ENCODE results near the gene COMMD6. TPM values are rescaled to one million over a fixed set of nuclear protein-coding genes. Genes with fewer than 3 reads are reported as not detected.

The COMMD6 gene
- polyA plus RNA-seq, 1 donor = 218 TPM

DNA sequence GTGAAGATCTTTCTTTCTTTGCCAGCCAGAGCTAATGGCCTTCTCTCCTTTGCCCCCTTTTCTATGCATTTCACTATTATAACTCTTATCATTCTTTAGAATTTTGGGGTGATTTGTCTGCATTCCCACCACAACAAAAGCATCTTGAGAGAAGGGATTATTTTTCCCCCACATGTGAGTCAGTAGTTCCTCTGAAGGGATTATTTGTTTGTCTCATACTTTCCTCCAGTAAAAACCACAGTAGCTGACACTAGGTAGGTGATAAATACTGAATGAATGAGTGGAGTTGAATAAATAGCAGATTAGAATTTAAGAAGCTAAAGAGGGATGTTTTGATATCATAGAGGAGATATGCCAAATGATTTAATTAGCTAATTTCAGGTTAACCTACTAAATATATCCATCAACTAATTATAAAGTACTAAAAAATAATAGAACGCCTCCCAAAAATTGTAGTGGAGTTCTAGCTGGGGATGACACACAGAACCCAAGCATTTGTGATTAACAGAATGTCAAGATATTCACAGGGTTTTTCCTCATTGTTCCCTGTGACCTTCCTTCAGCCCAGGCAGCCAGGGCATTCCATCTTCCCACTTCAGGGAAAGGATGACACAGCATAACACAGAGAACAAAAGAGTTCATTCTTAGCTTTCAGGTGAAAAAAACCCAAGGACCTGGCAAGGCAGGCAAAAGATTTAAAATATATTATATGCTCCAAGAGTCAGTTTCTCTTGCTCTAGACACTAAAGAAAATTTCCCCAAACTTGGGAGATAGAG, 52.2 kb downstream of the COMMD6 start:
- DNase-seq = no peak

GRCh38 chr13:75482820-75483079, 54.9 kb downstream of the COMMD6 start:
- no peak for DNase-seq

DNA sequence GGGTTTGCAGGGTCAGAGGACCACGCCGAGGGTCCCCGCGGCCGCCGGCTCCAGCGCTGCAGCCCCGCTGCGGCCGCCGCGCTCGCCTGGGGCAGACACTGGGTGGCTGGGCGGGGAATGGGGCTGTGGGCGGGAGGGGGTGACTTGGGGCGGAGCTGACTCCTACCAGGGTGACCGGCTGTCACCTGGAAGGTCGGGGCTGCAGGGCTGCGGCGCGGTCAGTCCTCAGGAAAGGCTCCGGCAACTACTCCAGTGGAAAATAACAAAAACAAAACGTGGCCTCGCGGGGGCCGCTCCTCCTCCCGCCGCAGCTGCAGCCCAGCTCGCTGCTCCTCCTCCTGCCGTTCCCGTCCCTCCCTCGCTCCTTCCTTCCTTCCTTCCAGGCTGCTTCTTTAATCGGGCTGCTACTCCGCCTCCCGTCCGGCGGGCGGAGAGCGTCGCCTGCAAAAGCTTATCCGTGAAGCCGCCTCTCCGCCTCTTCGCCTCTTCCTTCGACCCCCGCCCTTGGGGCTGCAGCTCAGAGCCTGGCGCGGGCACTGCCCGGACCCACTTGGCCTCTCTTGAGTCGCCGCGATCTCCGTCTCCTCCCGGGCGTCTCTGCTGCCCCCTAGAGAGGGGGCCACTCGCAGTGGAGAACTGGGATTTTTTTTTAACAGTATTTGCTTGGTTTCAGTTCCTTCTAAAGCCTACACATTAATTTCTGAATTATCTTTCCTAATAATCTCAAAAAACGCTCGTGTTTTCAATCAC, 55.4 kb downstream of the COMMD6 start, which contains the start of gene TBC1D4:
TSS of gene TBC1D4 (minus strand) at position 100 of the 750 bp plus-strand sequence. CDS start 402 bp downstream, outside the sequence.
- peak; percentile 92 for DNase-seq

DNA sequence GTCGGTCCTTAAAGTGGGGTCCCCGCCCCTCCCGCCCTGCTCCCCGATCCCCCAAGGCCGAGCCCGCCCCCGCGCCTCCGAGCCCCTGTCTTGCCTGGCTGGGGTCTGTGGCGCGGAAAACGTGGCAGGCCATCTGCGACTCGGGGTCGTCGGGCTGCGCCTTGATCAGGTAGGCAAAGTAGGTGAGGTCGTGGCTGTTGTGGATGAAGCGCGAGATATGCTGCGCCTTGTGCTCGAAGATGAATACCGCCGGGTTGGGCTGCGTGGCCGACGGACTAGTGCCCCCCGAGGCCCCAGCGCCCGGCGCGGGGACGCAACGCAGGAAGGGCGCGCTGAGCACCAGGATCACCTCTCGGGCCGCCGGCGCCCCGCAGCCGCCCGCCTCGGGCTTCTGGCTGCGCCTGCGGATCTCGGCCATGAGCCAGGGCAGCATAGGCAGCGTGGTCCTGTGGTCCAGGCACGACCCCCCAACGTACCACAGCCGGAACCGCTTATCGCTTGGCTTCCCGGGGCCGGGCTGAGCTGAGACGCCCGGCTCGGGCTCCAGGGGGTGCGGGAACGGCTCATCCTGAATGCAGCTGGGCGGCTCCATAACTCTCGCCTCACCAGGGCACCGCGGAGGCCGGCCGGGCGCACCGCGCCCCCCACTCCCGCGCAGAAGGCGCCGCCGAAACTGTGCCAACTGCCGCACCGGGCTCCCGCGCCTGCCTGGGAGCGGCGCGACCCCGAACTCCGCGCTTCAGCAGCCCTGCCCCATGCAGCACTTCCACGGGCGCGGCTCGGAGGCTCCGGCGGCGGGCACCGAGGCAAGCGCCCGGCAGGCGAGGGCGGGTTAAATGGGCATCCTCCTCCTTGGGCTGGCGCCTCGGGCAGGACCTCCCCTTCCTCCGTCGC, 56.2 kb downstream of the COMMD6 start:
- DNase-seq = peak; percentile 38

- peak; percentile 68 for DNase-seq
Measured at GRCh38 chr13:75480671-75481175, 56.9 kb downstream of the COMMD6 start.

DNA sequence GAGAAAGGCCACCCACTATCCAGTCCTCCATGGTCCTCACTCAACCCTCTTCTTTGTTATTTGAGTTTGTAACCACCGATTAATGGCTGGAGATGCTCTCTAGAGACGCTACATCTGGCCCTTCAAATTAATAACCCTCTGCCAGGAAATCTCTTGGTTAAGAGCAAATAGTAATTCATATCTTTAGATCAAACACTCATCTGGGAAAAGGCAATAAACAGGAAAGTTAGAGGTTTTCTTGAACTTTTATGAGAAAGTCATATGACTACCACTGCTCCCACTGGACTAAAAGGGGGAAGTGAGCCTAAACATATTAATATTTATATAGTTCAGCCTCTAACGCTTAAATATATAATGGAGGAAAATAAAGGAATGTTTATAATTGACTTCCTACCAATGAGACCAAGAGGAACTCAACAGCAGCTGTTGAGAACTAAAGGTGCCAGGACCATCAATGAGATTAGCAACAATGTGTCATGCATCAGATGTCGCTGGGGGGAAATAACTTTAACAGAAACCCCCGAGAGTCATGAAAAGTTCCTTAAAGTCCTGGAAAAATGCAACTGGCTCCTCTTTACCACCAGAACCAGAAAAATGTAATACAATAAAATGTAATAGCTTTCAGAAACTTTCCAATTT, 58.4 kb downstream of the COMMD6 start:
- DNase-seq = no peak

DNA sequence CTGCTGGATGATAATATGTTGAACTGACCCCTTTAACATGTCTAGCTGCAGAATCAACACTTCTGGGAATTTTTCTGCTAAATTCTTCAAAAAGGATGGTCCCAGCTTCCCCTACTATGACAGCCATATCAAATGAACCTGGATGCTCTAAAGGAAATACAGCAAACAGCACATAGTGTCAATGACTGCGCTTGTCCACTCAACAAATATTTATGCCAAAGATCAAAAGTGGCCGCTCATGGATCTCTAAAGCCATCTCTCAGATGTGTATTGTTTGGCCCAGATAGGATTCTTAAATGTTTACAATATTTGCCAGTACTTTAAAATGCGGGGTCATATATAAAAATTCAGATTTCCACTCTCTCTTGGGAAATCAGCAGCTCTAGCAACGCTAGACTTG, 59.0 kb downstream of the COMMD6 start:
- no peak for DNase-seq

Other genes with a start within 250 kb of the COMMD6 start
- 59.5 TPM for gene TBC1D4, start 55.7 kb downstream of the COMMD6 start, polyA plus RNA-seq (ENCODE audit: insufficient read length)
- gene UCHL3, start 11.9 kb upstream of the COMMD6 start, polyA plus RNA-seq (ENCODE audit: insufficient read length) = 35.1 TPM
- gene LMO7, start 98.5 kb upstream of the COMMD6 start, polyA plus RNA-seq (ENCODE audit: insufficient read length) = 108 TPM